B cell (primary cell): ENCODE results near the gene ARPP21.

Source experiments
- CTCF ChIP-seq: fragments of 200-600 bp; IDR thresholded peaks from one replicate; pipeline ENCODE4 v1.8.0; 2022; ENCODE audit warnings: antibody characterized with exemption, mild to moderate bottlenecking
- EZH2 ChIP-seq: IDR thresholded peaks from 2 replicates; pipeline ENCODE4 v1.6.1; 2012; ENCODE audit warnings: borderline replicate concordance, low read depth, mild to moderate bottlenecking, moderate library complexity, low read length; ENCODE audit not compliant: insufficient read depth, poor library complexity, severe bottlenecking

DNA sequence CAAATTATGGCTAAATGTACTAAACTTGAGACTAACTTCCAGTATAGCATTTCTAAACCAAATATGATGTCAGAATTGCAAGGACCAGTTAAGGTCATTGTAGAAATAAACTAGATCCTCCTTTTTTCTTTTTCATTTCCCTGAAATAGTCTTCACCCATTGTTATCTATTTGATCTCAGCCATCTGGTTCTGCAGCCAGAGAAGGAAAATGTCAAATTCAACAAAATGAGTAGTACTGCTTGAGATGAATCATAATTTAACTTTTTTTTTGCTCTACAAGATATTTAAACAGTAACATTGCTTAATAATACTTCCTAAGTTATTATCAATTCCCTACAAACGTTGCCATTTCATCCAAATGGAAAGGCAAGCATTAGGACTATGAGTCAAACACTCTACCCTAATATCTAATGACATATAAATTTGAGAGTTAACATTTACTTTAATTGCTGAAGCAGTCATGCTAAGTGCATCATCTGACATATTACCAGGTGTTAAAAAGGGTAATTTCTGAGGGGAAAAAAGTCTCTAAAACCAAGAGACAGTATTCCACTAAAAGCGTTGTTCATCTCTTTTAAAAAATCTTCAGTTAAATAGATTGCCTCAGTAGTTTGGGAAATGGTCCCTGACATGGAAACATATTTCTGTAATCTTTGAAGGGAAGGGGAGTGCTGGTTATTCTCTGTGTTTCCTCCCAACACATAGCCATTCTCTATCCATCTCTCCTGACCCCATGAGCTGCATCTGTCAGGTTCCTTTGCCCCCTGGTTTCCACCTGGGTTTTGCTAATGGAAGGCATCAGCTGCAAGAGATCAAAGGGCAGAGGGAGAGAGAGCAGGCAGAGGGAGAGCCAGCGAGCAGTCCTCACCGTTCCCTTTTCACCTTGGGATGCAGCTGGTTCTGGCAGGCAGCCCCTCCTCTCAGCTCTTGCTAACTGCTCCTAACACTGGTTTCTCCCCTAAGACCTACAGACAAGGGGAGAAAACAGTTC lies 138.5 kb downstream of the ARPP21 start:
- TF ChIP-seq CTCF: no peak
- TF ChIP-seq EZH2: no peak
